Astrocyte (in vitro differentiated cells and primary cell): ENCODE measurements around the gene SIRT6. TPM values are rescaled to one million over a fixed set of nuclear protein-coding genes. Genes with fewer than 3 reads are reported as not detected.

Experiments used
- DNase-seq: peaks from one replicate; pipeline ENCODE4 v3.0.0-alpha.2; 2010; ENCODE audit warnings: low read depth
- FAIRE-seq: peaks from 2 replicates; lab custom pipeline; 2011; peaks lifted over from hg19 to GRCh38; lab: Jason Lieb, UNC
- H2AFZ ChIP-seq: 2 replicates; pipeline ENCODE4 v1.6.0; 2012; ENCODE audit warnings: low read depth, low read length, inconsistent platforms
- H3K27ac ChIP-seq: 2 replicates; pipeline ENCODE4 v1.5.1; 2011; ENCODE audit warnings: low read depth, low read length, inconsistent platforms
- H3K27me3 ChIP-seq: 2 replicates; pipeline ENCODE4 v1.6.0; 2011; ENCODE audit warnings: low read length, inconsistent platforms; ENCODE audit not compliant: insufficient read depth
- H3K36me3 ChIP-seq: 2 replicates; pipeline ENCODE4 v1.5.1; 2011; ENCODE audit warnings: low read length, inconsistent platforms; ENCODE audit not compliant: insufficient read depth
- H3K4me1 ChIP-seq: 2 replicates; pipeline ENCODE4 v1.5.1; 2011; ENCODE audit warnings: low read length, inconsistent platforms; ENCODE audit not compliant: insufficient read depth
- H3K4me2 ChIP-seq: 2 replicates; pipeline ENCODE4 v1.6.0; 2012; ENCODE audit warnings: low read length, inconsistent platforms
- H3K4me3 ChIP-seq: 2 replicates; pipeline ENCODE4 v1.5.1; 2011; ENCODE audit warnings: low read depth, mild to moderate bottlenecking, low read length, inconsistent platforms; ENCODE audit not compliant: insufficient read depth
- H3K79me2 ChIP-seq: 2 replicates; pipeline ENCODE4 v1.6.0; 2012; ENCODE audit warnings: mild to moderate bottlenecking, low read length, inconsistent platforms; ENCODE audit not compliant: insufficient read depth
- H3K9ac ChIP-seq: 2 replicates; pipeline ENCODE4 v1.6.0; 2012; ENCODE audit warnings: mild to moderate bottlenecking, low read length, inconsistent platforms
- H3K9me3 ChIP-seq: 2 replicates; pipeline ENCODE4 v1.5.1; 2012; ENCODE audit warnings: low read depth, mild to moderate bottlenecking, low read length, inconsistent platforms; ENCODE audit not compliant: insufficient read depth
- H4K20me1 ChIP-seq: 2 replicates; pipeline ENCODE4 v1.6.0; 2012; ENCODE audit warnings: low read length, inconsistent platforms; ENCODE audit not compliant: insufficient read depth
- H3K27ac Mint-ChIP-seq: one replicate; pipeline ENCODE4 v1.8.0; 2021; ENCODE audit warnings: mild to moderate bottlenecking, mixed read lengths; ENCODE audit not compliant: unreplicated experiment
- H3K27me3 Mint-ChIP-seq: one replicate; pipeline ENCODE4 v1.8.0; 2021; ENCODE audit warnings: low read depth, mixed read lengths; ENCODE audit not compliant: unreplicated experiment
- H3K36me3 Mint-ChIP-seq: one replicate; pipeline ENCODE4 v1.8.0; 2021; ENCODE audit warnings: low read depth, mixed read lengths; ENCODE audit not compliant: unreplicated experiment
- H3K4me1 Mint-ChIP-seq: one replicate; pipeline ENCODE4 v1.8.0; 2021; ENCODE audit warnings: low read depth, mixed read lengths; ENCODE audit not compliant: unreplicated experiment
- H3K4me3 Mint-ChIP-seq: one replicate; pipeline ENCODE4 v1.8.0; 2021; ENCODE audit warnings: mild to moderate bottlenecking, moderate library complexity, mixed read lengths; ENCODE audit not compliant: unreplicated experiment
- H3K9me3 Mint-ChIP-seq: one replicate; pipeline ENCODE4 v1.8.0; 2021; ENCODE audit warnings: mild to moderate bottlenecking, mixed read lengths; ENCODE audit not compliant: unreplicated experiment
- EZH2 ChIP-seq: IDR thresholded peaks from 2 replicates; pipeline ENCODE4 v1.6.1; 2012; ENCODE audit warnings: mild to moderate bottlenecking, low read length, inconsistent platforms; ENCODE audit not compliant: insufficient read depth
- total RNA-seq: library from RNA; stranded (reverse); gene quantifications from 2 replicates; pipeline ENCODE4 v1.2.1, GENCODE V29; 2021
- TF ChIP-seq, protein P1 (sequence below): IDR thresholded peaks from 2 replicates; pipeline ENCODE4 v1.5.1; 2011; ENCODE audit warnings: low read depth, mild to moderate bottlenecking, inconsistent platforms, low read length, moderate library complexity; ENCODE audit not compliant: insufficient read depth

Gene SIRT6
- total RNA-seq, 1 donor from 2014 or later, result 29.2 TPM

- Mint-ChIP-seq H3K27me3 (peaks cover 53% of the 10 kb centered on the region), H3K9me3 (peaks cover 8% of the 10 kb centered on the region), H3K36me3 (peaks cover 5% of the 10 kb centered on the region), H3K4me1 (peaks cover 2% of the 10 kb centered on the region), H3K27ac (no peak overlapping the region), H3K4me3 (no peak overlapping the region)
- H3K4me2 ChIP-seq, result no peak overlapping the region
- no peak for FAIRE-seq
- H3K36me3 ChIP-seq, result no peaks in the 10 kb centered on the region
- H3K27me3 ChIP-seq, result peaks cover 28% of the 10 kb centered on the region
- H2AFZ ChIP-seq, result no peak overlapping the region
- no peak for DNase-seq
- H3K79me2 ChIP-seq, result no peaks in the 10 kb centered on the region
- H3K4me1 ChIP-seq, result no peaks in the 10 kb centered on the region
- H3K27ac ChIP-seq, result no peak overlapping the region
- peaks cover 5% of the 10 kb centered on the region for H4K20me1 ChIP-seq
- TF ChIP-seq EZH2, result no peak
- TF ChIP-seq, protein P1, sequence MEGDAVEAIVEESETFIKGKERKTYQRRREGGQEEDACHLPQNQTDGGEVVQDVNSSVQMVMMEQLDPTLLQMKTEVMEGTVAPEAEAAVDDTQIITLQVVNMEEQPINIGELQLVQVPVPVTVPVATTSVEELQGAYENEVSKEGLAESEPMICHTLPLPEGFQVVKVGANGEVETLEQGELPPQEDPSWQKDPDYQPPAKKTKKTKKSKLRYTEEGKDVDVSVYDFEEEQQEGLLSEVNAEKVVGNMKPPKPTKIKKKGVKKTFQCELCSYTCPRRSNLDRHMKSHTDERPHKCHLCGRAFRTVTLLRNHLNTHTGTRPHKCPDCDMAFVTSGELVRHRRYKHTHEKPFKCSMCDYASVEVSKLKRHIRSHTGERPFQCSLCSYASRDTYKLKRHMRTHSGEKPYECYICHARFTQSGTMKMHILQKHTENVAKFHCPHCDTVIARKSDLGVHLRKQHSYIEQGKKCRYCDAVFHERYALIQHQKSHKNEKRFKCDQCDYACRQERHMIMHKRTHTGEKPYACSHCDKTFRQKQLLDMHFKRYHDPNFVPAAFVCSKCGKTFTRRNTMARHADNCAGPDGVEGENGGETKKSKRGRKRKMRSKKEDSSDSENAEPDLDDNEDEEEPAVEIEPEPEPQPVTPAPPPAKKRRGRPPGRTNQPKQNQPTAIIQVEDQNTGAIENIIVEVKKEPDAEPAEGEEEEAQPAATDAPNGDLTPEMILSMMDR, result no peak
- H3K4me3 ChIP-seq, result no peak overlapping the region
- no peaks in the 10 kb centered on the region for H3K9me3 ChIP-seq
- H3K9ac ChIP-seq, result no peak overlapping the region
Measured at GRCh38 chr19:4199699-4200293, 17.4 kb upstream of the SIRT6 start.

DNA sequence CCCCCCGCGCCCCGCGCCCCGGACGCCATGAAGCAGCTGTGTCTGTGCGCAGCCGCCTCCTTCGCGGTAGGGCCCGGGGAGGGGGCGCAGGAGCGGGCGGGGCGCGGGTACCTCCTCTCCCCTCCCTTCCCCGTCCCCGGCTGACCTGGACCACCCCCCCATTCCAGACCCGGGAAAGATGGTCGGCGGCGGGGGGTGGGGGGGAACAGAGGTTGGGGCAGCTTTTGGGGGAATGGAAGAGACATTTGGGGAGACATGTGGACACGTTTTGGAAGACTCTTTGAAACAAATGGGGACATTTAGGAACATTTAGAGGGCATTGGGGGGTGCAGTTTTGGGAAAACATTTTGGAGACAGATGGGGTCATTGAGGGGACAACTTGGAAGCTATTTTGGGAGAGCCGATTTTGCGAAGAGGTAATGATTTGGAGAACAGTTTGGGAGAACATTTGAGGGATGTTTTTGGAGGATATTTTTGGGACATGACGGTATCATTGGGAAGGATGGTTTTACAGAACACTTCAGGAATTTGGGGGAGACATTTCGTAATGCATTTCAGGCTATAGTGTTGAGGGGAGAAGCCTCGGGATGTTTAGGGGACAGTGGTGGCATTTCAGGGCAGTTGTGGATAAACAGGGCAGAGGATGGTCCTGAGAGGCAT is 16.2 kb upstream of the SIRT6 start:
- Histone ChIP-seq H3K36me3 (no peaks in the 10 kb centered on the region), H3K27me3 (peaks cover 31% of the 10 kb centered on the region), H3K9ac (no peak overlapping the region), H3K4me2 (no peak overlapping the region), H4K20me1 (peaks cover 5% of the 10 kb centered on the region), H3K9me3 (no peaks in the 10 kb centered on the region), H3K79me2 (no peaks in the 10 kb centered on the region), H3K4me3 (no peak overlapping the region), H2AFZ (no peak overlapping the region), H3K27ac (no peak overlapping the region), H3K4me1 (no peaks in the 10 kb centered on the region)
- FAIRE-seq, result no peak
- Mint-ChIP-seq H3K4me3 (peak overlapping the region; percentile 70), H3K36me3 (peaks cover 5% of the 10 kb centered on the region), H3K9me3 (peaks cover 8% of the 10 kb centered on the region), H3K27me3 (peaks cover 60% of the 10 kb centered on the region), H3K27ac (no peak overlapping the region), H3K4me1 (peaks cover 5% of the 10 kb centered on the region)
- TF ChIP-seq, protein P1, result no peak
- TF ChIP-seq EZH2, result no peak
- no peak for DNase-seq
